ENCODE data around the gene AIF1.

AIF1 gene

DNA sequence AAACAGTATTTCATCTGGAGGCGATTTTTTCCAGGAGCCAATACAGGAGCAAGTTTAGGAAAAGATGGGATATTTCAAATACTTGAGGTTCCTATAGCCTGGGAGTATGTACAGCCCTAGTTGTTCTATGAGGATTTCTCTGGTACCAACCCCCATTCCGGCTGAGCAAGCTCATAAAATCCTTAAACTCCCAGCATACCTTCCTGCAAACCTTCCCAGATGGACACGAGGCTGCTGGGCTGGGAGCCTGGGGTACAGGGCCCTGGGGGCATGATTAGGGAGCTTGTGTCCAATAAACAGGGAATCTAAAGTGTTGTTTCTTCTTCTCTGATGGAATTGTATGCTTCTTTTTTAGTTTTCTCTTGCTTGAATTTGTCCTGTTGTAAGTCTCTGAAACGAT is 7.0 kb downstream of the AIF1 start:
- ATAC-seq (replicated peaks): no peak
- H3K36me3 Mint-ChIP-seq: peaks cover 41 to 47% of the 10 kb centered on the region in 2 donors
- peak overlapping the region; percentile 95 for H3K27ac Mint-ChIP-seq
- H3K27me3 Mint-ChIP-seq: no peaks in the 10 kb centered on the region
- DNase-seq: no peak
- no peaks in the 10 kb centered on the region for H3K9me3 Mint-ChIP-seq
- peaks cover 19 to 28% of the 10 kb centered on the region in 2 donors for H3K4me1 Mint-ChIP-seq
- H3K4me3 Mint-ChIP-seq: peak overlapping the region; percentile 90 to 91

DNA sequence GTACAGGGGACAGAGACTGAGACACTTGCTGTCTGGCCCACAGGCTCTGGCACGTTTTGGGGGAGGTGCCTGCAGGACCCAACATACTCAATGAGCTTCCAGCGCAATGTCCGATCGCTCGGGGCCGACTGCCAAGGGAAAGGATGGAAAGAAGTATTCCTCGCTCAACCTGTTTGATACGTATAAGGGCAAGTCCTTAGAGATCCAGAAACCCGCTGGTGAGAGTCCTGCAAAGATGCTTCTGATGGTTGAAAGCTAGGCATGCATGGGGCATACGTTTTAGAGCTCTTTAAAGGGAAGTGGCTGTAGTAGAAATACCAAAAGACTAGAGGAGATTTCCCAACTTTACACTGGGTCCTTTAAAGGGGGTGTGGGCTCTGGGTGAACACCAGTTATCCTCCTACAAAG is 7.7 kb downstream of the AIF1 start:
- DNase-seq (no peak), ATAC-seq (replicated peaks) (no peak)
- no peaks in the 10 kb centered on the region for H3K9me3 Mint-ChIP-seq
- H3K27me3 Mint-ChIP-seq: no peaks in the 10 kb centered on the region
- H3K27ac Mint-ChIP-seq: peak overlapping the region; percentile 95
- peaks cover 24 to 35% of the 10 kb centered on the region in 2 donors for H3K4me1 Mint-ChIP-seq
- peaks cover 48 to 54% of the 10 kb centered on the region in 2 donors for H3K36me3 Mint-ChIP-seq
- H3K4me3 Mint-ChIP-seq: peak overlapping the region; percentile 90 to 91

DNA sequence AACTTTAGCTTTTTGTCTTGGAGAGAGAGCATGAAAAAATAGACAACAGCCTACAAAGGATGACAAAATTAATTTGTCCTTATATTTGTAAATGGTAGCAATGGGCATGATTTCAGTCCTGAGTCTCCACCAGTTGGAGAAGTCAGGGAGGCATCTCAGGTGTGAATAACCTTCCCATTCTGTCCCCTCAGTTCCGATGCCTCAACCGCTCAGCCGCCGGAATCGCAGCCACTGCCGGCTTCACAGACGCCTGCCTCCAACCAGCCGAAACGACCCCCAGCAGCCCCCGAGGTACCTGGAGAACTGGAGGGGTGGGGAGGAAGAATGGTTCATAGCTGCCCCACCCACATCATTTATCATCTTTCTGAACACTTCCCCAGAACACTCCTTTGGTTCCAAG is 9.0 kb downstream of the AIF1 start:
- H3K4me1 Mint-ChIP-seq: peaks cover 24 to 40% of the 10 kb centered on the region in 2 donors
- H3K36me3 Mint-ChIP-seq: peaks cover 53 to 61% of the 10 kb centered on the region in 2 donors
- no peak overlapping the region for H3K27ac Mint-ChIP-seq
- no peaks in the 10 kb centered on the region for H3K9me3 Mint-ChIP-seq
- no peak for ATAC-seq (replicated peaks)
- no peak for DNase-seq
- H3K4me3 Mint-ChIP-seq: no peak overlapping the region
- H3K27me3 Mint-ChIP-seq: no peaks in the 10 kb centered on the region

DNA sequence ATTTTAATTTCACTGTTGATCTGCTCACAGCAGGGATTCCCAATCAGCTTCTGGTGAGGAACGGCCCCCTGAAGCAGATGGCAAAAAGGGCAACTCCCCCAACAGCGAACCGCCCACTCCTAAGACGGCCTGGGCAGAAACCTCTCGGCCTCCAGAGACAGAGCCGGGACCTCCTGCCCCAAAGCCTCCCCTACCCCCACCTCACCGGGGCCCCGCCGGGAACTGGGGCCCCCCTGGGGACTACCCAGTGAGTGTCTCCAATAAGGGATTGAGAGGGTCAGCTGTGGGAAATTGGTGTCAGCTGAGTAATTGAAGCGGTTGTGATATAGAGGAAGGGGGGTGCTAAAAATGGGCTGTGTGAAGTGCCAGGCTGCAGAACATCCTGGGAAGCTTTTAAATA is 11.9 kb downstream of the AIF1 start:
- ATAC-seq (replicated peaks) (no peak), DNase-seq (no peak)
- no peak overlapping the region for H3K27ac Mint-ChIP-seq
- H3K4me3 Mint-ChIP-seq: no peak overlapping the region
- H3K9me3 Mint-ChIP-seq: no peaks in the 10 kb centered on the region
- H3K4me1 Mint-ChIP-seq: peaks cover 22 to 45% of the 10 kb centered on the region in 2 donors
- H3K36me3 Mint-ChIP-seq: peaks cover 73 to 79% of the 10 kb centered on the region in 2 donors
- H3K27me3 Mint-ChIP-seq: no peaks in the 10 kb centered on the region

DNA sequence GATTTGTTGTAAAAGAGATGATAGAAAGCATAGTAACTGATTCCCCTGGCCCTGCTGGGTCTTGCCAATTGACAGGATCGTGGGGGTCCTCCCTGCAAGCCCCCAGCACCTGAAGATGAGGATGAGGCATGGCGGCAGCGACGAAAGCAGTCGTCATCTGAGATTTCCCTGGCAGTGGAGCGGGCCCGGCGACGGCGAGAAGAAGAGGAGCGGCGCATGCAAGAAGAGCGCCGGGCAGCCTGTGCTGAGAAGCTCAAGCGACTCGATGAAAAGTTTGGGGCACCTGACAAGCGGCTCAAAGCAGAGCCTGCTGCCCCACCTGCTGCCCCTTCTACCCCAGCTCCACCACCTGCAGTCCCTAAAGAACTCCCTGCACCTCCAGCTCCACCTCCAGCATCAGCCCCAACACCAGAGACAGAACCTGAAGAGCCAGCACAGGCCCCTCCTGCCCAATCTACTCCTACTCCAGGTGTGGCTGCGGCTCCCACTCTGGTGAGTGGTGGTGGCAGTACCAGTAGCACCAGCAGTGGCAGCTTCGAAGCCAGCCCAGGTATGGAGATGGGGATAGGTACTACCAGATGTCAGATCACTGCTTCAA is 12.8 kb downstream of the AIF1 start:
- DNase-seq (no peak), ATAC-seq (replicated peaks) (no peak)
- H3K9me3 Mint-ChIP-seq: no peaks in the 10 kb centered on the region
- no peak overlapping the region for H3K4me3 Mint-ChIP-seq
- peaks cover 14 to 45% of the 10 kb centered on the region in 2 donors for H3K4me1 Mint-ChIP-seq
- no peak overlapping the region for H3K27ac Mint-ChIP-seq
- peaks cover 71 to 79% of the 10 kb centered on the region in 2 donors for H3K36me3 Mint-ChIP-seq
- no peaks in the 10 kb centered on the region for H3K27me3 Mint-ChIP-seq

DNA sequence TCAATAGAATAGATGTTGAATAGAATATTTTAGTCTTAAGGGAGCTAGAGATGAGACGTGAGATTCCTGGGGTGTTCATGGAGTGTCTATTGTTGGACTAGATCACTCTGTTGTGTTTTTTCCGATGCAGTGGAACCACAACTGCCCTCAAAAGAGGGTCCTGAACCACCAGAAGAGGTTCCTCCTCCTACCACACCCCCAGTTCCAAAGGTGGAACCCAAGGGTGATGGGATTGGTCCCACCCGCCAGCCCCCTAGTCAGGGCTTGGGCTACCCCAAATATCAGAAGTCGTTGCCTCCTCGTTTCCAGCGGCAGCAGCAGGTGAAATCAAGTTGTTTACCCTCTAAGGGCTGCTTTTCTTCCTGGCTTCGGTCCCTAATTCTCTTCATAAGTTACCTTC is 14.0 kb downstream of the AIF1 start:
- Mint-ChIP-seq H3K27me3 (no peaks in the 10 kb centered on the region), H3K9me3 (no peaks in the 10 kb centered on the region), H3K27ac (no peak overlapping the region), H3K4me1 (peaks cover 14 to 47% of the 10 kb centered on the region in 2 donors), H3K36me3 (peaks cover 70 to 81% of the 10 kb centered on the region in 2 donors), H3K4me3 (no peak overlapping the region)
- ATAC-seq (replicated peaks) (no peak), DNase-seq (no peak)

DNA sequence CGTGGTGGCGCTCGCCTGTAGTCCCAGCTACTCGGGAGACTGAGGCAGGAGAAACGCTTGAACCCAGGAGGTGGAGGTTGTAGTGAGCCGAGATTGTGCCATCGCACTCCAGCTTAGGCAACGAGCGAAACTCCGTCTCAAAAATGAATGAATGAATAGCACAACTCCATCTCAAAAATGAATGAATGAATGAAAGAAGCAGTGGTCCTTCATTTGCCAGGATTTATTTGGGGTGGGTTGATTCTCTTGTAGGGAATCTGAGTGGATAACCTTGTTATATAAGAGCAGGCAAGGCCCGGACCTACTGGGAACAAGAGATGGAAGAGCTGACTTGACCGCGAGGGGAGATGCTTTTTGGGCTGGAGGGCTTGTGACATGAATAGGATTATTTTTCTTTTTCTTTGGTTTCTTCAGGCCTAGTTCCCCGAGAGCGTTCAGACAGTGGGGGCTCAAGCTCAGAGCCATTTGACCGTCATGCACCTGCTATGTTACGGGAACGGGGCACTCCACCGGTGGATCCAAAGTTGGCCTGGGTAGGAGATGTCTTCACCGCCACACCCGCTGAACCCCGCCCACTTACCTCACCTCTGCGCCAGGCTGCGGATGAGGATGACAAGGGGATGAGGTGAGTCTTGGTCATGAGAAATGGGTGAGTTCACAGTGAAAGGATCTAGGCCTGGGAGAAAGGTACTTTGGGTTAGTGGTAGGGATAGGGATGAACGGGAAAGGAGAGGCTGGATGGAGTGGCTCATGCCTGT is 15.3 kb downstream of the AIF1 start:
- Mint-ChIP-seq H3K4me3 (no peak overlapping the region), H3K9me3 (no peaks in the 10 kb centered on the region)

DNA sequence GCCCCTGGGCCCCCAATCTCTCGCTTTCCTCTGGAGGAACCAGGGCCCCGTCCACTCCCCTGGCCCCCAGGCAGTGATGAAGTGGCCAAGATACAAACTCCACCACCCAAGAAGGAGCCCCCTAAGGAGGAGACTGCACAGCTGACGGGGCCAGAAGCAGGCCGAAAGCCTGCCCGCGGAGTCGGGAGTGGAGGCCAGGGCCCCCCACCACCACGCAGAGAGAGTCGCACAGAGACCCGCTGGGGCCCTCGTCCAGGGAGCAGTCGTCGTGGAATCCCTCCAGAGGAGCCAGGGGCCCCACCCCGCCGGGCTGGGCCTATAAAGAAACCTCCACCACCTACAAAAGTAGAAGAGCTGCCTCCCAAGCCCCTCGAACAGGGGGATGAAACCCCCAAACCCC is 16.2 kb downstream of the AIF1 start:
- no peak for DNase-seq
- no peak for ATAC-seq (replicated peaks)
- H3K4me1 Mint-ChIP-seq: peaks cover 18 to 46% of the 10 kb centered on the region in 2 donors
- no peaks in the 10 kb centered on the region for H3K27me3 Mint-ChIP-seq
- H3K27ac Mint-ChIP-seq: peak overlapping the region; percentile 83
- H3K9me3 Mint-ChIP-seq: no peaks in the 10 kb centered on the region
- peak overlapping the region in 1 of 2 donors; percentile 38 for H3K4me3 Mint-ChIP-seq
- H3K36me3 Mint-ChIP-seq: peaks cover 69 to 82% of the 10 kb centered on the region in 2 donors

More for the DNA sequence above, 15.3 kb downstream of the AIF1 start:
- DNase-seq (no peak), ATAC-seq (replicated peaks) (no peak)
- H3K27ac Mint-ChIP-seq: peak overlapping the region; percentile 85
- H3K4me1 Mint-ChIP-seq: peaks cover 16 to 50% of the 10 kb centered on the region in 2 donors
- peaks cover 74 to 84% of the 10 kb centered on the region in 2 donors for H3K36me3 Mint-ChIP-seq
- H3K27me3 Mint-ChIP-seq: no peaks in the 10 kb centered on the region

DNA sequence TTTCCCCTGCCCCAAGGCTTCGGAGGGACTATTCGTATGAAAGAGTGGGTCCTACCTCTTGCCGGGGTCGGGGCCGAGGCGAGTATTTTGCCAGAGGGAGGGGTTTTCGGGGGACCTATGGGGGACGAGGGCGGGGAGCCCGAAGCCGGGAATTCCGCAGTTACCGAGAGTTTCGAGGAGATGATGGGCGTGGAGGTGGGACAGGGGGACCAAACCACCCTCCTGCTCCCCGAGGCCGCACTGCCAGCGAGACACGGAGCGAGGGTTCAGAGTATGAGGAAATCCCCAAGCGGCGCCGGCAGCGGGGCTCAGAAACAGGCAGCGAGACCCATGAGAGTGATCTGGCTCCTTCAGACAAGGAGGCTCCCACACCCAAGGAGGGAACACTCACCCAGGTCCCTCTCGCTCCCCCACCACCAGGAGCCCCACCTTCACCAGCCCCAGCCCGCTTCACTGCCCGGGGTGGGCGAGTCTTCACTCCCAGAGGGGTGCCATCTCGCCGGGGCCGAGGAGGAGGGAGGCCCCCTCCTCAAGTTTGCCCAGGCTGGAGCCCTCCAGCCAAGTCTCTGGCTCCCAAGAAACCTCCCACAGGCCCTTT is 16.7 kb downstream of the AIF1 start:
- H3K27ac Mint-ChIP-seq: peak overlapping the region; percentile 83
- ATAC-seq (replicated peaks) (no peak), DNase-seq (no peak)
- H3K4me1 Mint-ChIP-seq: peaks cover 16 to 44% of the 10 kb centered on the region in 2 donors
- H3K36me3 Mint-ChIP-seq: peaks cover 69 to 83% of the 10 kb centered on the region in 2 donors
- H3K4me3 Mint-ChIP-seq: no peak overlapping the region
- H3K9me3 Mint-ChIP-seq: no peaks in the 10 kb centered on the region
- no peaks in the 10 kb centered on the region for H3K27me3 Mint-ChIP-seq

DNA sequence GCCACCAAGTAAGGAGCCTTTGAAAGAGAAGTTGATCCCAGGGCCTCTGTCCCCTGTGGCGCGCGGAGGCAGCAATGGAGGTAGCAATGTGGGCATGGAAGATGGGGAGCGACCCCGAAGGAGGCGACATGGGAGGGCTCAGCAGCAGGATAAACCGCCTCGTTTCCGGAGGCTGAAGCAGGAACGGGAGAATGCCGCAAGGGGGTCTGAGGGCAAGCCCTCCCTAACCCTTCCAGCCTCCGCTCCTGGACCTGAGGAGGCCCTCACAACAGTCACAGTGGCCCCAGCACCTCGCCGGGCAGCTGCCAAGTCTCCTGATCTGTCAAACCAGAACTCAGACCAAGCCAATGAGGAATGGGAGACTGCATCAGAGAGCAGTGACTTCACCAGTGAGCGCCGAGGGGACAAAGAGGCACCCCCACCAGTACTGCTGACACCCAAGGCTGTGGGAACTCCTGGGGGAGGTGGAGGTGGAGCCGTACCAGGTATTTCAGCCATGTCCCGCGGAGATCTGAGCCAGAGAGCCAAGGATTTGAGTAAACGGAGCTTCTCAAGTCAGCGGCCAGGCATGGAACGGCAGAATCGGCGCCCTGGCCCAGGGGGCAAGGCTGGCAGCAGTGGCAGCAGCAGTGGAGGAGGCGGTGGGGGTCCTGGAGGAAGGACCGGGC is 17.4 kb downstream of the AIF1 start:
- DNase-seq (no peak), ATAC-seq (replicated peaks) (no peak)
- H3K36me3 Mint-ChIP-seq: peaks cover 68 to 84% of the 10 kb centered on the region in 2 donors
- peak overlapping the region; percentile 80 for H3K27ac Mint-ChIP-seq
- peaks cover 14 to 42% of the 10 kb centered on the region in 2 donors for H3K4me1 Mint-ChIP-seq
- H3K9me3 Mint-ChIP-seq: no peaks in the 10 kb centered on the region
- H3K27me3 Mint-ChIP-seq: no peaks in the 10 kb centered on the region
- no peak overlapping the region for H3K4me3 Mint-ChIP-seq

DNA sequence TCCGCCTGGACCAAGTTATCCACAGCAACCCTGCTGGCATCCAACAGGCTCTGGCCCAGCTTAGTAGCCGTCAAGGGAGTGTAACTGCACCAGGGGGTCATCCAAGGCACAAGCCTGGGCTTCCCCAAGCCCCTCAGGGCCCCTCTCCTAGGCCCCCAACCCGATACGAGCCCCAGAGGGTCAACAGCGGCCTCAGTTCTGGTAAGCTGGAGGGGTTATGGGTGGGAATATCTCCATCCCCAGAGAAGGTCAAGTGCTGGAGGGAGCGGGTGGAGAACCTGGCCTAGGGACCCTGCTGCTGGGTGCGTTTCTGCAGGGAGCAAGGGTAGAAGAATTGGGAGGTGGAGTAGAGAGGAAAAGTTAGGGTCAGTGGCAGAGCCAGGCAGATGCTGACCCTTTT is 18.4 kb downstream of the AIF1 start:
- DNase-seq (no peak), ATAC-seq (replicated peaks) (no peak)
- Mint-ChIP-seq H3K9me3 (no peaks in the 10 kb centered on the region), H3K4me3 (no peak overlapping the region), H3K36me3 (peaks cover 59 to 79% of the 10 kb centered on the region in 2 donors), H3K27me3 (no peaks in the 10 kb centered on the region), H3K27ac (peak overlapping the region; percentile 71), H3K4me1 (peaks cover 11 to 34% of the 10 kb centered on the region in 2 donors)

DNA sequence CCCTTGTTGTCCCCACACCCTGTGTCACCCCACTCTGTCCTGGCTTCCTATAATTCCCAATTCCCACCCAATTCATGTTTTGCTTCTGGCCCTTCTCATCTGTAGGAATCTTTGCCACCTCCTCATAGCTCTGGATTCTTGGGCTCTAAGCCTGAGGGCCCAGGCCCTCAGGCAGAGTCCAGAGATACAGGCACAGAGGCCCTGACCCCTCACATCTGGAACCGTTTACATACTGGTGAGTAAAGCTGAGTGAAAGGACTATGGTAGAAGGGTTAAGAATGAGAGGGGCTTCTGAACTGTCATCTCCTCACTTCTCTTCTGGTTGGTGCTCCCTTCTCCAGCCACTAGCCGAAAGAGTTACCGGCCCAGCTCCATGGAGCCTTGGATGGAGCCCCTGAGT is 19.1 kb downstream of the AIF1 start:
- no peaks in the 10 kb centered on the region for H3K9me3 Mint-ChIP-seq
- H3K27me3 Mint-ChIP-seq: no peaks in the 10 kb centered on the region
- H3K4me1 Mint-ChIP-seq: peaks cover 11 to 34% of the 10 kb centered on the region in 2 donors
- H3K4me3 Mint-ChIP-seq: no peak overlapping the region
- ATAC-seq (replicated peaks) (no peak), DNase-seq (no peak)
- peak overlapping the region; percentile 84 for H3K27ac Mint-ChIP-seq
- peaks cover 57 to 78% of the 10 kb centered on the region in 2 donors for H3K36me3 Mint-ChIP-seq

DNA sequence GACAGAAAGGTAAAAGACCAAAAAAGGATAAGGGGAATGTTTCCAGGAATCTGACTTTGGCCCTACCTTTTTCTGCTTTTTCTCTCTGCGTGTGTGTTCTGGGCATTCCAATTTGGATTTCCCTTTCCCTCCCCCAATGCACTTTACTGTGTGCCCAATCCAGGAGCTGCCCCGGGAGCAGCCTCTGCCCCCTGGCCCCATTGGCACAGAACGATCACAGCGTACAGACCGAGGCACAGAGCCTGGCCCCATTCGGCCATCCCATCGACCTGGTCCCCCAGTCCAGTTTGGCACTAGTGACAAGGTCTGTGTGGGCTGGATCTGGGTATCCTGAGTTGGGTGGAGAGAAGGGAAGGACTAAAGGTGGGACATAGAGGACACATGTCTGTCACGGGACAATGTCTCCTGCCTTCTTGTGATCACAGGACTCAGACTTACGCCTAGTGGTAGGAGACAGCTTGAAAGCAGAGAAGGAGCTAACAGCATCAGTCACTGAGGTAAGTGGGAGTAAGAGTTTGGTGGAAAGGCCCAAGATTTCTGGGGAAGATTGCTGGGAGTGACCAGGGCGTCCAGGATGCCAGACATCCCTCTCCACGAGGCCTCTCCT is 20.0 kb downstream of the AIF1 start:
- no peaks in the 10 kb centered on the region for H3K27me3 Mint-ChIP-seq
- H3K9me3 Mint-ChIP-seq: no peaks in the 10 kb centered on the region
- no peak for DNase-seq
- no peak for ATAC-seq (replicated peaks)
- H3K36me3 Mint-ChIP-seq: peaks cover 51 to 75% of the 10 kb centered on the region in 2 donors
- peak overlapping the region; percentile 67 for H3K27ac Mint-ChIP-seq
- no peak overlapping the region for H3K4me3 Mint-ChIP-seq
- H3K4me1 Mint-ChIP-seq: peaks cover 11 to 34% of the 10 kb centered on the region in 2 donors

Data from stimulated activated naive B cell treated with anti-CD40 and anti-IgM and Interleukin-4, amounts not matched to agents 10 μg/mL and 1 μg/mL and 100 μg/mL, for 72 hours (primary cell).